AG09309 (cell line): Measurements from ENCODE around the gene SAPCD2.

Source experiments
- DNase-seq: peaks from one replicate; pipeline ENCODE4 v3.0.0-alpha.2; 2010; ENCODE audit warnings: low read depth
- H3K4me3 ChIP-seq: 2 replicates; pipeline ENCODE4 v1.5.1; 2011; ENCODE audit warnings: mild to moderate bottlenecking, low read depth, low read length, moderate library complexity; ENCODE audit not compliant: control insufficient read depth
- CTCF ChIP-seq: IDR thresholded peaks from 2 replicates; pipeline ENCODE4 v1.5.1; 2011; ENCODE audit warnings: mild to moderate bottlenecking, low read depth, low read length, inconsistent platforms; ENCODE audit not compliant: insufficient read depth, control insufficient read depth; ENCODE audit errors: missing control alignments

Gene SAPCD2

DNA sequence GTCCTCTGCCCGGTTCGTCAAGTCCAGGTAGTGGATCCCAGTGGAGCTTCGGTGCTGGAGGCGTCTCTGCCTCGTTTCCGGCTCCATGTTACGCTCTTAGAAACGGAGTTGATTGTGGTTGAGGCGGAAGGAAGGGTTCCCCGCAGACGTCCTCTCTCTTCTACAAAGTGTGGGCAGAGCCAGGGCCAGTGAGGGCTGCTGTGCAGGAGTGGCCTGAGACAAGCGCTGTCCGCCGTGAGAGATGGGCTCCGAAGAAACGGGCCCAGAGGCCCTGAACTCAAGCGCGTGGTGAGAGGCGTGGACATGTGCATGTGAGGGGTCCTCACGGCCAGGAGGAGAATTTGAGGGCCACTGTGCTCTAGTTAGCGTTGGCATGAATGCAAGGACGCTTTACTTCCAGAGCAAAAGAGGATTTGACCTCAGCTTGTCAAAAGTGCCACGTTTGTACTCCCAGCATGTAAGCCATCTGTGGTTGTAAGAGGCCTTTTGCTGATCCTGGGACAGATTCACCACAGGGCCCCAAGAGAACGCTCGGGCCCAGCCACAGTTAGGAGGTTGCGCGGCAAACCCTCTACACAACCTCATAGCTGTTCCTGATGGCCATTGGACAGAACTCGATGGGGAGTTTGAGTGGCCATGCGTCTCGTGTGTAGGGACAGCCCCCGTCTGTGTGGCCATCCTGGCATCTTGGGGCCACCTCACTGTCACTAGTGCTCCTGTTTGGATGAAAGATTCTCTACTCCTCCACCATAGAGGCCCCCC is 26.6 kb upstream of the SAPCD2 start:
- TF ChIP-seq CTCF: no peak
- H3K4me3 ChIP-seq: no peak overlapping the region
- no peak for DNase-seq

DNA sequence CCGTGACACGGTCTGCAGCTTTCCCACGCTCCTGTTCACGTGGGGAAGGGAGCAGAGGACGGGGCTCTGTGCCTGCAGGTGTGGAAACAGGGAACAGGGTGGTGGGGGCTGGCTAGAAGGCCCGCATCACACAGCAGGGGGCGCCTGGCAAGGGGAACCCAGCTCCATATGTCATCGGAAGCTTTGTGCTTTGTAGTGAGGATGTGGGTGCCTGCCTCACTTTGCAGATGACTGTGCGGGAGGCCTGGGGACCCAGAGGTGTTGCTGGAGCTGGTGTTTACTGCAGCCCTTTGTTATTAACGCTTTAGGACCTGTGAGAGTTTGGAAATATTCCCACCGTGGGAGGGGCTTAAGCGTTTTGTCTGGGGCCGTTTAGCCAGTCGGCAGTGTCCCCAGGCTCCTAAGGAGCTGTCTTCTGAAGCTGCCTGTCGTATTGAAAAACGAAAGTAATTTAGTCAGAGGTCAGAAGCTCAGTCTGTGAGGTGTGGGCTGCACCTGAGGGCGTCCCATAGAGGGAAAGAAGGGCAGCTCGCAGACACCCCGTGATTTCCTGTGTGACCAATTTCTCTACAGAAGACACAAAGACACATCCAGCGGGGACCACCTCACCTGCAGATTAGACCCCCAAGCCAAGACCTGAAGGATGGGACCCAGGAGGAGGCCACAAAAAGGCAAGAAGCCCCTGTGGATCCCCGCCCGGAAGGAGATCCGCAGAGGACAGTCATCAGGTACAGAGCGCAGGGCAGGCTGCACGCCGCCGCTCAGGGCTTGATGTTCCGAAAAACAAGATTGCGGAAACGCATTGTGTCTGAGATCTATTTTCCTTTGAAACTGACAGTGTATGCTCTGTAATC is 25.5 kb upstream of the SAPCD2 start:
- TF ChIP-seq CTCF: no peak
- no peak overlapping the region for H3K4me3 ChIP-seq
- DNase-seq: no peak

- TF ChIP-seq CTCF: no peak
- H3K4me3 ChIP-seq: no peak overlapping the region
- no peak for DNase-seq
Measured at GRCh38 chr9:137089232-137089947, 19.0 kb upstream of the SAPCD2 start.

GRCh38 chr9:137088121-137088520 is 17.8 kb upstream of the SAPCD2 start:
- H3K4me3 ChIP-seq: no peak overlapping the region
- no peak for DNase-seq
- TF ChIP-seq CTCF: no peak

DNA sequence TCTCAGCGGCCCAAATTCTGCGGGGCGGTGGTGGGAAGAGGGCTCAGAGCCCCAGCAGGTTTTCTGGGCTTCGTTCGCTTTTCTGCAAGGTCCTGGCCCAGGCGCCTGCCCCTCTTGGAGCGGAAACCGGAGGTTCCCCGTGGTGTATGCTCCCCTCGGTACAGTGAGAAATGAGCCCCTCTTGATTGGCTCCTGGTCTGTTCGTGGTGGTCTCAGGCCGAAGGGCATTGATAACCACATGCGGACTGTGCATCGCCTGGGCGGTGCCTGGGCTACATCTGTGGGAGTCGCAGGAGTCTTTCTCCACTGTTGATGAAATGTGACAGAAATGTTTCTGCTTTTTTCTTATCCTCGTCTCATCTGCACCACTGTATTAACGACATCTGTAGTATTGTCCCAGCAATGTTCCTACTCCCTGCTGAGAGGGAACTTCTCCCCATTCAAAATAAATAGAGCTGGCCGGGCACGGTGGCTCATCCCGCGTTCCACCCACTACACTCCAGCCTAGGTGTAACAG is 17.1 kb upstream of the SAPCD2 start:
- no peak for DNase-seq
- peak overlapping the region; percentile 66 for H3K4me3 ChIP-seq
- no peak for TF ChIP-seq CTCF

DNA sequence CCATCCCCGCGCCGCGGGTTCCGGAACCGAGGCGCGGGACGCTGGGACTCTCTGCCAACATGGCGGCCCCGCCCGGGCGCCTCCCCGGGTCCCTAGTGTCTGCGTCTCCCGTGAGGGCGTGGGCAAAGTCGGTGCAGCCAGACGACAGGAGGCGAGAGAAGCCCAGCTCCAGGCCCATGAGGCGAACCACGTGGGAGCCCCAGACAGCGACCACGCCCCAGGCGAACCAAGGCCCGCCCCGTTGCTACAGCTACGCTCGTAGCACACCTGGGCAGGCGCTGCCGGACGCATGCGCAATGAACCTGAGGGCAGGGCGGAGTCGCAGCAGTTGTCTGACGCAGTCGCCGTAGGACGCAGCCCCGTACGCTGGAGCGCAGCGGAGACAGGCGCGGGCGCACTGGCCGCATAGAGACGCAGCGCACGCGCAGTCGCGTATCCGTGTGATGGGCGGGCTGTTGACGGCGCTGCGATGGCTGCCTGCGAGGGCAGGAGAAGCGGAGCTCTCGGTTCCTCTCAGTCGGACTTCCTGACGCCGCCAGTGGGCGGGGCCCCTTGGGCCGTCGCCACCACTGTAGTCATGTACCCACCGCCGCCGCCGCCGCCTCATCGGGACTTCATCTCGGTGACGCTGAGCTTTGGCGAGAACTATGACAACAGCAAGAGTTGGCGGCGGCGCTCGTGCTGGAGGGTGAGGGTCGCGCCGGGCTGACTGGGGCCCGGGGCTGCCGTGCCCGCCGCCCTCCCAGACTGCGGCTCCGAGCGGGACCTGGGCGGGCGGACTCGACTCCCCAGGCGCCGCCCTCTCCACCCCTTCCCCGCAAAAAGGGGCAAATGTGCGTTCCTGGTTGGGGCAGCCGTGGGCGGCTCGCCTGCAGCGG is 16.4 kb upstream of the SAPCD2 start, which contains the start of gene MAN1B1:
TSS of gene MAN1B1 (plus strand) at position 455 of the 878 bp plus-strand sequence. CDS start at position 470, 15 bp downstream.
- H3K4me3 ChIP-seq: peak within 1 kb of the TSS; percentile 66
- TF ChIP-seq CTCF: no peak
- peak; percentile 92 for DNase-seq
